T47D (cell line): Measurements from ENCODE around the gene VPS26B.

Experiments
- DNase-seq, 2 experiments: peaks; one replicate each; pipeline versions ENCODE4 v3.0.0 to v3.0.0-alpha.2; 2011 to 2012; ENCODE audit warnings: low read depth in 1 of 2, low spot score in 1 of 2
- JUND ChIP-seq: IDR thresholded peaks from 2 replicates; pipeline ENCODE4 v1.6.1; 2012; ENCODE audit warnings: low read depth
- in situ Hi-C: cut with HindIII; loops from 2 replicates; pipeline ENCODE4 v1.10.0; 2016; ENCODE audit warnings: low sequenced_read_pairs, low pct_unique_long_range_greater_than_20kb

VPS26B gene

DNA sequence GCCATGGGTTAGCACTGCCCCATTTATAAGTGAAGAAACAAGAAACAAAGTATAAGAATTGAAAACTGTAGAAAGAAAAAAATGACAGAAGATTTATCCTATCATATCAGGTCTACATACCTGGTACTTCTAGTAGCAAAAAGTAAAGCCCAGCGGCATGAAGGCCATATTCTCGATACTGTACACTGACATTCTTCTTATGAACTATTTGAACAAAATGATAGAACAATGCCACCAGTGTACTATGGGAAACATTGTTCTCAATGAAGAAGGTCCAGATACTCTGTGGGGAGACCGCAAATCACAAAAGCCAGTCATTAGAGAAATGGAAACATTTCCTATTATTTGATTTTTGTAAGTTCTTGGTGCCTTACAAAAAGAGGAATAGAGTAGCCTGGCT, 7.7 kb upstream of the VPS26B start:
- in situ Hi-C loops, result no loop called here
- no peak for TF ChIP-seq JUND
- no peak for DNase-seq

DNA sequence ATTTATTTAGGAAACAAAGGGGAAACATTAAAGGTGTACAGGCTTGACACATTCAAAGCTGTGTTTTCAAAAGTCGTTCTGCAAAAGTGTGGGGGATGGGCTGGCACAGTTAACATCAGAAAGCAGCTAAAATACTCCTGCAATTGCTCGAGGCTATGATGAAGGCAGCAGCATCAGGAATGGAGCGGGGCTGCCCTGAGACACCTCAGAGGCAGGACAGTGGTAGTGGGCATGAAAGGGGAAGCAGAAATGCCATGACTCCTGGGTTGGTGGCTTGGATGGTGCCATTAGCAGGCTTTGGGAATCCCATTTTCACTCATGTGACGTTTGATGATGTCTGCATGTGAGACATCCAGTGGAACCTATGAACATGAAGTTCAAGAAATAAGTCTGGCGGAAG, 1.4 kb upstream of the VPS26B start:
- no peak for TF ChIP-seq JUND
- DNase-seq, result peak in 1 of 2 experiments; percentile 18
- in situ Hi-C loops, result no loop called here

DNA sequence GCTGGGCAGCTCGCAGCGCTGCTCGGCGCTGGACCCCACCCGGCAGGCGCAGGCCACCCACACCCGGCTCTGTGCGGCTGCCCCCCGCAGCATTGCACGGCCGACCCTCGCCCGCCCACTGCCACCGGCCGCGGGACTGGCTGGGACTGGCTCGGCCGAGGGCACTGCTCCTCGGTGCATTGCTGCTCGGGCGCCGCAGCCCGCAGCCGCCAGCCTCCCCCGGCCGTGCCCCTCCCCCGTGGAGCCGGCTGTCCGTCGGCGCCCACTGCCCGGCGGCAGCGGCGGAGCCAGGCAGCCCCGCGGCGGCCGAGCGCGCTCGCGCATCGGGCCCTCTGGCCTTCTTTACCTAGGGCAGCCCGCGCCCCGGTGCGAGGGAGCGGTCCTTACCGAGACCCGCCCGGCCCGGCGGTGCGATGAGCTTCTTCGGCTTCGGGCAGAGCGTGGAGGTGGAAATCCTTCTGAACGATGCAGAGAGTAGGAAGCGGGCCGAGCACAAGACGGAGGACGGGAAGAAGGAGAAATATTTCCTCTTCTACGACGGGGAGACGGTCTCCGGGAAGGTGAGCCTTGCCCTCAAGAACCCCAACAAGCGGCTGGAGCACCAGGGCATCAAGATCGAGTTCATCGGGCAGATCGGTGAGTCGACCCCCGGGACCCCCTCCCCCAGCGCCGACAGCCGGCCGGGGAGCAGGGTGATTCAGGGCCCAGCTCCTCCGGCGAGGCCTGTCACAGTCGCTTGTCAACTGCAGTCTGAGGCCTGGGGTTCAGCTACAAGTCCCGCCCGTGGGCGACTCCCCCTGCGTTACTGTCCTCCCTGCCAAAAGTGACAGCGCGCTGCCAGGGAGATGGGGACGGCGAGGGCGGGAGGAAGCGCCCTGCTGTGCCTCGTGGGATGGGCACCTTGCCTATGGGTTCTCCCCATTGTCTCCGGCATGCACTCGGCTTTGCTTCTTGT, 516 bp downstream of the VPS26B start:
- DNase-seq, result peak; percentile 66 to 91
- in situ Hi-C loops, result no loop called here
- no peak for TF ChIP-seq JUND

DNA sequence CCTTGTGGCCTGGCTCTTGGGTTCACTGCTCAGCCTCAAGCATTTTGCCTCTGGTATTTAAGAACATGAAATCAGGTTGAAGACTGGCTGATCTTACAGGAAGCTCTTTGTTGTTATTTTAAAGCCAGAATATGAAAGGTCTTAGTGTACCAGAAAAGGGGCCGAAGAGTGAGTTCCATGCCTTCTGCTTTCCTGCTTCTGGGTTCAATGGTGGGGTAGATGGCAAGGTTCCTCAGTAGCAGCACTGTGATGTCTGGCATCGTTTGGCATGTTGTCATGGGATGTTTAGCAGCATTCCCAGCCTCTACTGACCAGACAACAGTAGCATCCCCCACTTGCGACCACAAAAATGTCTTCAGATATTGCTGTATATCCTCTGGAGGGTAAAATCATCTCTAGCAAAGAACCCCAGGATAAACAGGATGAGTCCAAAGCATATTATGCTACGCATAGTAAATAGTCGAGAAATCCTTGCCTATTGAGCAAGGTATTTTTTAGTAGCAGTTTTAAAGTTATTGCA, 2.4 kb downstream of the VPS26B start:
- DNase-seq, result no peak
- in situ Hi-C loops, result no loop called here
- TF ChIP-seq JUND, result no peak

DNA sequence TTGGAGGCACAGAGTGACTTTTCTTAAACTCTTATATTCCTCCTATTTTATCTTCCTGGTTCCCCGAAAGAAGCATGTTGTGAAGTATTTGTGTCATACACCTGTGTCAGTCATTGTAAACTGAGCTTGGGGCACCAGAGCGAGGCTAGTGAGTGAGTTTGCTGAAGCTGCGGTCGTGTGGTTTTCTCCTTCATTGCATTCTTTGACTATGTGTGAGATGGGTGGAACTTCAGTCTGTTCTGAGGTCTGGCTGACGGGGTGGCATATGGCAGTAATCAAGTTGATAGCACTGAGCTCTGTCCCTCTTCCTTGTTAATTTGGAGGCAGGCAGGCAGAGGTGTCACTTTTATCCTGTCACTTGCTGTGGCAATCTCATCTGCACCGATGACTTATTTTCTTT, 4.2 kb downstream of the VPS26B start:
- no peak for DNase-seq
- no peak for TF ChIP-seq JUND
- in situ Hi-C loops, result no loop called here

DNA sequence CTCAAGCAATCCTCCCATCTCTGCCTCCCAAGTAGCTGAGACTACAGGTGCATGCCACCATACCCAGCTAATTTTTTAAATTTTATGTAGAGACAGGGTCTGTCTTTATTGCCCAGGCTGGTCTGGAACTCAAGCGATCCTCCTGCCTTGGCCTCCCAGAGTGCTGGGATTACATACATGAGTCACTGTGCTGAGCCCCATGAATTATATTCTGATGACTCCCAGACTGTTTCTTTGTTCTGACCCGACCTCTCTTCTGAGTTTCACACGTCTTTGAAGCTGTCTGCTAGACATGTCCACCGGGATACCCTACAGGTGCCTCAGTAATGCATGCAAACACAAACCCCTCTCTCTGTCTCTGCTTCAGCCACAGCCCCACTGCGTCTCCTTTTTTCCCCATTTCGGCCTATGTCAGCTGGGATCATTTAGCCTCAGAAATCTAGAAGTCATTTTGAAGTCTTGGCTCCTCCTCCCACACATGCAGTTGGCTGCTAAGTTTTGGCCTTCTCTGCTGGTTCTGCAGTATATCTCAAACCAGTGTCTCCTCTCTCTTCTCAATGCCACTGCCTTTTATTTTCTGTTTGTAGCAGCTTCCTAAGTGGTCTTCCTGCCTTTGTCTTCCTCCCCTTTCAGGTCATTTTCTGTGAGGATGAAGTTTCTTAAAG, 4.8 kb downstream of the VPS26B start:
- DNase-seq, result no peak
- no peak for TF ChIP-seq JUND
- in situ Hi-C loops, result no loop called here

DNA sequence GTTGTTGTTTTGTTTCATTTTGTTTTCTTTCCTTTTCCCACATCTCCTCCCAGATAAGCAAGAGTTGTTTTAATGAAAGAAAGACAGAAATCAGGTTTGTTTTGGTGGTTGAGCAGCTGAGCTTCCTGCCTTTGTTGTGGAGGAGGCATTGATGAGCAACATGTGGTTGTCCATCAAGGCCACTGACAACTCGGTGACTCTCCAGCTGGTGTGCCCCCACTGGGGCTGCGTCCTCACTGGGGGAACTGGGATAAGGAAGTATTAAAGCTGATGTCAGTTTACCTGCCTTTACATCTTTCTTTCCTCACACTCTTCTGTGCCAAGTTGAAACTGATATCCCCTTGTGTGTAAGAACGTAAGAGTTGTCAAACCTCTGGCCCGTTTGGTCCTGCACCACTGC, 5.9 kb downstream of the VPS26B start:
- TF ChIP-seq JUND, result no peak
- no peak for DNase-seq
- in situ Hi-C loops, result no loop called here

DNA sequence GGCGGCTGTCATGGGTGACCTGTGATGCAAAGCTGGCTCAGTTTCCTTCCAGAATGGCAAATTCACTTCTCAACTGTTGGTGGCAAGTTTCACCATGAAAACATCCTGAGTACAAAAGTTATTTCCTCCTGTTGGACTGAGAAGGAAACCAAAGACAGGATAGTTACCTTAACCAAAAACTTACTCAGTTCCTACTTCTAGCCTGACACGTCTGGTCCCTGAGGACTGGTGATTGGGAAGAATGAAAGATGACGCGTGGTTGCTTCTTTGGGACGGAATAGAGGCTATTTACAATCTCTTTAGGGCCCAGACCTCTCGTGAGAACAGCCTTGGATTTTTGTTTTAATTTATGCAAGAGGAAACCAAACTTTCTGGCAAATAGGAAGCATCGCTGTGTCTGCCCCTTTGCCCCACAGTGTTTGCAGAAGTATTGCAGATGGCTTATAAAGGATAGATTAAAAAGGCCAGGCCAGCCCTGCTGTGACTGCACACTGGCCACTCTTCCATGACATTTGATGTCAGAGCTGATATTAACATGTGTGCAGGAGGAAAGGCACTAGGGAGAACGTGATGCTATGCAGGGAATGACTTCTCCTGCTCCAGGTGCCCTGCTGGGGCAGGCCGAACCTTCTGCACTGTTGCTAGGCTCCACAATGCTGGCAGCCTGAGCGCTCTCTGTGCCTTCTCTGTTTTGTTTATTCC, 7.6 kb downstream of the VPS26B start:
- DNase-seq, result no peak
- in situ Hi-C loops, result no loop called here

DNA sequence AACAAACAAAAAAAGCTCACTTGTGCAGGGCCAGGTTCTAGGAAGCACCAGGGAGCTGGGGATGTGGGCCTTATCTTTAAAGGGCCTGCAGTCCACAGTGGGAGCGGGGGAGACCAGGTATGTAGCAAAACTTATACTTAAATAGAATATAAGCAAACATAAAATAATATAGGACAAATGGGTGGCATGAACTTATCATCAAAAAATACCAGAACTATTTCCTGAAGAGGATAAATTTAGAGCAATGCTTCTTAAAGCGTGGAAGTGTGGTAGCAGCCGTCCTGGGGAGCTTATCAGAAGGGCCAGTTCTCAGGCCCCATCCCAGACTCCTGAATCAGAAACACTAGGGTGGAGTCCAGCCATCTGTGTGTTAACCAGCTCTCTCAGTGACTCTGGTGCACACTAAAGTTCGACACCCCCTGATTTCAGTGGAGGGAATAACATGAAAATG, 9.3 kb downstream of the VPS26B start:
- in situ Hi-C loops, result no loop called here
- no peak for DNase-seq
- no peak for TF ChIP-seq JUND

More for the DNA sequence above, 7.6 kb downstream of the VPS26B start:
- no peak for TF ChIP-seq JUND

DNA sequence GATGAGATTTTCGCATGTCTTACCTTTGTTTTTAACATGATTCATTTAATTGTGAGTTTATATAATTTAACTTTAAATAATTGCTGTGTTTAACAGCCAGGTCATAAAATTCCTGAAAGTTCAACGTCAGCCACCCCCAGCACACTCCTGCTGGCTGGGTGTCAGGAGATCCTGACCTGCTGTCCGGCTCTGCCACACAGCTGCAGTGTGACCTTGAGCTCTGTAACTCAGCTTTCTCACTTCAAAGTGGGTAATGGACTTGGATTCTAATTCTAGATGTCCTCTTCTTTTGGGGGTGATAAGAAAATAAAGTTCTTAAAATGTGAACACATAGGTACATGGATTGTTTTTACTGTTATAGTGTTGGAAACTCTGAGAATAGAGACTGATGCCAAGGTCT, 10.9 kb downstream of the VPS26B start:
- no peak for DNase-seq
- in situ Hi-C loops, result no loop called here
- TF ChIP-seq JUND, result no peak

DNA sequence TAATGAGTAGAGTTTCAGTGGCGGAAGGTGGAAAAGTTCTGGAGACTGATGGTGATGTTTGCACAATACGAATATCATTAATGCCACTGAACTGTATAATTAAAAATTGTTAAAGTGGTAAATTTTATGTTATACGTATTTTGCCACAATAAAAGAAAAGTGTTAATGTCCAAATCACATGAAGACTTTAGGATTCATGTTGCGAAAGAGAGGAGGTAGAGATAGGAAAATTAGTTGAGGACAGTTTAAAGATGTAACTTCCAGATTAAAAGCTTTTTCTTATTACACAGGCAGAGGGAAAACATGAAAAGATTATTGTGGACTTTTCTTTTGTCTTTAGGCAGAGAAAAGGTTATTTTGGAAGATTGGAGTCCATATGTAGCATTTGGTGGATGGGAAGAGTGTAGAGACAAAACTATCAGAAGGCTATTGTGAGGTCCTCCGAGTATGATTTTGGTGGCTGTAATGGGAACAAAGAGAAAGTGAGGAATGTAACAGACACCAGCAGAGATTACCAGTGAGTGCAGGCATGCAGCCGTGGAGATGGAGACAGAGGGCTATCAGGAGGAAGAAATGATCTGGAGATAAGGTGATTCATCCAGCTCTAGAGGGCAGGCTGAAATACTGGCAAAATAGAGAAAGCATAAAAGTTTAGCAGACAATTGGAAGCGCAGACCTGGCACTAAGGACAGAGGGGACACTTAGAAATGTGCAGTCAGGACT, 12.5 kb downstream of the VPS26B start:
- DNase-seq, result no peak
- no peak for TF ChIP-seq JUND
- in situ Hi-C loops, result no loop called here

DNA sequence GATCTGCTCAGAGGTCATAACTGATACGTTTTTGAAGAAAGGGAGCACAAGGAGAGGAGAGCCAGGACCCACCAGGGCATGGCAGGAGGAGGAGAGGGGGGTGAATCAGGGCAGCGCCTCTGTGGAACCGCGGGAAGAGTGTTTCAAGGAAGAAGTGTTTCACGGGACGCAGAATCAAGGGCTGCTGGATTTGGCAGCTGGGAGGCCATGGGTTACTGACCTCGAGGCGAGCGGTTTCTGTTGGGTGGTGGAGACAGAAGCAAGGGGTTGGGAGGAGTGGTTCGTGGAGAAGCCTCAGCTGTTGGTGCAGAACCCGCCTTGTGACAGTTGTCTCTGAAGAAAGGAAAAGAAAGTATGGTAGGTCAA, 13.1 kb downstream of the VPS26B start:
- DNase-seq, result no peak
- no peak for TF ChIP-seq JUND
- in situ Hi-C loops, result no loop called here
